B cell (primary cell): Measurements from ENCODE around the gene HS6ST3. TPM values are rescaled to one million over a fixed set of nuclear protein-coding genes. Genes with fewer than 3 reads are reported as not detected.

ENCODE experiments used
- ATAC-seq: fragments of 200-7000 bp; cut with Tn5 transposase; one replicate; pipeline ENCODE4 v1.10.0; 2021; ENCODE audit warnings: low read depth, mild to moderate bottlenecking, moderate number of reproducible peaks, moderate library complexity
- CTCF ChIA-PET: fragments of 350-600 bp; sonication (Branson Sonifier 250); formaldehyde crosslinking; loops from one replicate; lab custom pipeline; 2021; ENCODE audit warnings: antibody characterized with exemption, inconsistent platforms; lab: Charles Lee
- POLR2A ChIA-PET: fragments of 350-600 bp; sonication (Branson Sonifier 250); formaldehyde crosslinking; loops from one replicate; lab custom pipeline; 2021; ENCODE audit warnings: antibody characterized with exemption; lab: Charles Lee
- DNase-seq: peaks from one replicate; pipeline ENCODE4 v3.0.0; 2013
- H2AFZ ChIP-seq: 2 replicates; pipeline ENCODE4 v1.6.1; 2012; ENCODE audit warnings: mild to moderate bottlenecking, low read depth, low read length; ENCODE audit not compliant: insufficient read depth, poor library complexity, severe bottlenecking
- H3K27ac ChIP-seq, 2 donors: 1 replicate in 1 of 2; 2 replicates in 1 of 2; pipeline ENCODE4 v1.5.1; 2012 to 2013; ENCODE audit warnings: low read length in 2 of 2, mild to moderate bottlenecking in 2 of 2, moderate library complexity in 1 of 2
- H3K27me3 ChIP-seq, 4 experiments: fragments of 200-600 bp in 1 of 4; sonication (generic) in 1 of 4; replicated peaks in 1 of 4; 1 replicate in 2 of 4; 2 replicates in 2 of 4; pipeline versions ENCODE4 v1.6.1 to v1.7.0; 2013 to 2016; ENCODE audit warnings: low read length in 3 of 4, mild to moderate bottlenecking in 2 of 4, mixed read lengths in 1 of 4, moderate library complexity in 1 of 4; ENCODE audit not compliant: insufficient read depth in 4 of 4, control insufficient read depth in 3 of 4; ENCODE audit errors: control extremely low read depth in 1 of 4
- H3K36me3 ChIP-seq, 2 experiments: replicated peaks in 1 of 2; 1 replicate in 1 of 2; 2 replicates in 1 of 2; pipeline versions ENCODE4 v1.6.1 to v1.7.1; 2013; ENCODE audit warnings: low read length in 1 of 2; ENCODE audit not compliant: insufficient read depth in 2 of 2, control insufficient read depth in 1 of 2; ENCODE audit errors: control extremely low read depth in 1 of 2, extremely low read depth in 1 of 2
- H3K4me1 ChIP-seq, 2 donors: fragments of 200-600 bp in 1 of 2; sonication (generic) in 1 of 2; 1 replicate in 1 of 2; 2 replicates in 1 of 2; pipeline versions ENCODE4 v1.5.1 to v1.6.1; 2013 to 2017; ENCODE audit warnings: low read length in 2 of 2; ENCODE audit not compliant: control insufficient read depth in 2 of 2, insufficient read depth in 2 of 2
- H3K4me2 ChIP-seq: replicated peaks from 2 replicates; pipeline ENCODE3; 2012; ENCODE audit warnings: mild to moderate bottlenecking, low read depth, low read length; ENCODE audit not compliant: poor library complexity, severe bottlenecking
- H3K4me3 ChIP-seq, 5 experiments: fragments of 200-600 bp in 1 of 5; sonication (generic) in 1 of 5; 1 replicate in 3 of 5; 2 replicates in 2 of 5; pipeline versions ENCODE4 v1.5.1 to v1.7.0; 2011 to 2016; ENCODE audit warnings: low read length in 4 of 5, mild to moderate bottlenecking in 4 of 5, low read depth in 2 of 5, control low read depth in 1 of 5, moderate library complexity in 1 of 5; ENCODE audit not compliant: insufficient read depth in 1 of 5; ENCODE audit errors: control extremely low read depth in 1 of 5, extremely low read depth in 1 of 5
- H3K79me2 ChIP-seq: fragments of 200-600 bp; sonication (generic); one replicate; pipeline ENCODE4 v1.6.0; 2016; ENCODE audit warnings: low read length; ENCODE audit not compliant: control insufficient read depth, insufficient read depth
- H3K9ac ChIP-seq: fragments of 200-600 bp; sonication (generic); 2 replicates; pipeline ENCODE4 v1.6.1; 2017; ENCODE audit warnings: mild to moderate bottlenecking, low read length, moderate library complexity
- H3K9me3 ChIP-seq, 3 donors: one replicate each; pipeline versions ENCODE4 v1.6.1 to v1.7.1; 2013; ENCODE audit warnings: low read length in 2 of 3; ENCODE audit not compliant: control insufficient read depth in 2 of 3, insufficient read depth in 1 of 3; ENCODE audit errors: control extremely low read depth in 1 of 3
- H4K20me1 ChIP-seq: 2 replicates; pipeline ENCODE4 v1.6.0; 2012; ENCODE audit warnings: mild to moderate bottlenecking, low read length; ENCODE audit not compliant: insufficient read depth, control insufficient read depth, poor library complexity, severe bottlenecking
- H3K27ac Mint-ChIP-seq: one replicate; pipeline ENCODE4 v1.8.0; 2021; ENCODE audit warnings: mixed read lengths
- H3K27me3 Mint-ChIP-seq: one replicate; pipeline ENCODE4 v1.8.0; 2021; ENCODE audit warnings: mixed read lengths
- H3K4me1 Mint-ChIP-seq: one replicate; pipeline ENCODE4 v1.8.0; 2021; ENCODE audit warnings: mixed read lengths
- H3K4me3 Mint-ChIP-seq: one replicate; pipeline ENCODE4 v1.8.0; 2021; ENCODE audit warnings: mixed read lengths
- H3K9me3 Mint-ChIP-seq: one replicate; pipeline ENCODE4 v1.8.0; 2022; ENCODE audit warnings: mixed read lengths; ENCODE audit not compliant: insufficient read depth
- CTCF ChIP-seq: fragments of 200-600 bp; IDR thresholded peaks from one replicate; pipeline ENCODE4 v1.8.0; 2022; ENCODE audit warnings: antibody characterized with exemption, mild to moderate bottlenecking
- EZH2 ChIP-seq: IDR thresholded peaks from 2 replicates; pipeline ENCODE4 v1.6.1; 2012; ENCODE audit warnings: borderline replicate concordance, low read depth, mild to moderate bottlenecking, moderate library complexity, low read length; ENCODE audit not compliant: insufficient read depth, poor library complexity, severe bottlenecking
- WGBS: methylation state at CpG from one replicate; pipeline ENCODE4 v1.1.5; 2013; ENCODE audit warnings: missing lambda C conversion rate; ENCODE audit not compliant: insufficient coverage; 5-methylcytosine and 5-hydroxymethylcytosine counted together
- intact Hi-C: fragments of 100-400 bp; cut with micrococcal nuclease; formaldehyde crosslinking; loops from one replicate; pipeline ENCODE4 v1.10.0; 2022
- polyA plus RNA-seq: library from polyadenylated mRNA; depleted of rRNA; stranded (reverse); fragments of >200 nt; gene quantifications from 2 replicates; pipeline ENCODE4 v1.2.3, GENCODE V29; 2012
- total RNA-seq, 2 donors: library from RNA; stranded (reverse); fragments of 120-200 nt in 1 of 2; gene quantifications; 1 replicate in 1 of 2; 2 replicates in 1 of 2; pipeline versions ENCODE4 v1.2.3 to v1.2.4, GENCODE V29; 2013 to 2022

Gene HS6ST3
- total and polyA plus RNA-seq, 2 donors (not counting 1 experiment from before 2014, with no cell fraction given), result not detected

GRCh38 chr13:96743296-96744089, 653.6 kb downstream of the HS6ST3 start:
- H2AFZ ChIP-seq, result no peak overlapping the region
- ChIA-PET POLR2A (no interaction called here), CTCF (no interaction called here)
- no peak overlapping the region for H3K4me3 Mint-ChIP-seq
- no peaks in the 10 kb centered on the region for H3K4me1 ChIP-seq
- peaks cover 3% of the 10 kb centered on the region for H3K9me3 Mint-ChIP-seq
- no peak overlapping the region for H3K27ac Mint-ChIP-seq
- H3K36me3 ChIP-seq, result no peaks in the 10 kb centered on the region
- DNase-seq (no peak), ATAC-seq (no peak)
- no peaks in the 10 kb centered on the region for H3K27me3 Mint-ChIP-seq
- H3K9ac ChIP-seq, result no peak overlapping the region
- no peak overlapping the region for H3K27ac ChIP-seq
- TF ChIP-seq CTCF, result no peak
- TF ChIP-seq EZH2, result no peak
- H4K20me1 ChIP-seq, result no peaks in the 10 kb centered on the region
- no peaks in the 10 kb centered on the region for H3K4me1 Mint-ChIP-seq
- H3K79me2 ChIP-seq, result no peaks in the 10 kb centered on the region
- no peaks in the 10 kb centered on the region for H3K27me3 ChIP-seq
- H3K4me2 ChIP-seq, result no peak overlapping the region
- 86% methylated on average over 1 of the region's 3 CpGs for WGBS
- intact Hi-C loops, result no loop called here
- H3K9me3 ChIP-seq, result no peaks in the 10 kb centered on the region
- no peak overlapping the region for H3K4me3 ChIP-seq
